Caco-2 (cell line): ENCODE results near the gene CLASRP. TPM values are rescaled to one million over a fixed set of nuclear protein-coding genes. Genes with fewer than 3 reads are reported as not detected.

Experiments
- BruUV-seq: library from RNA; stranded (reverse); fragments of 400-500 nt; replicated peaks from 2 replicates; lab custom pipeline; 2021; lab: Mats Ljungman, UMichigan
- CTCF ChIA-PET: fragments of 300-600 bp; sonication (Branson Sonifier 250); formaldehyde crosslinking; loops from one replicate; lab custom pipeline; 2022; ENCODE audit warnings: antibody characterized with exemption; lab: Charles Lee
- POLR2A ChIA-PET: fragments of 300-600 bp; sonication (Branson Sonifier 250); formaldehyde crosslinking; loops from one replicate; lab custom pipeline; 2022; ENCODE audit warnings: antibody characterized with exemption; lab: Charles Lee
- DNase-seq, 2 experiments: peaks; one replicate each; pipeline versions ENCODE4 v3.0.0 to v3.0.0-alpha.2; 2020 to 2022
- H3K27me3 ChIP-seq: replicated peaks from 2 replicates; pipeline ENCODE4 v1.6.0; 2011; ENCODE audit warnings: low read length; ENCODE audit not compliant: control insufficient read depth, insufficient read depth
- H3K36me3 ChIP-seq: 2 replicates; pipeline ENCODE4 v1.5.1; 2011; ENCODE audit warnings: low read length; ENCODE audit not compliant: control insufficient read depth, insufficient read depth
- H3K4me1 ChIP-seq: fragments of 250-450 bp; sonication (Bioruptor Pico); 2 replicates; pipeline ENCODE4 v1.5.1; 2020; ENCODE audit warnings: mild to moderate bottlenecking
- H3K4me3 ChIP-seq: 2 replicates; pipeline ENCODE4 v1.5.1; 2011; ENCODE audit warnings: low read depth, mild to moderate bottlenecking, control low read depth, low read length
- H3K9me3 ChIP-seq: fragments of 250-450 bp; sonication (Bioruptor Pico); 2 replicates; pipeline ENCODE4 v1.5.1; 2020; ENCODE audit warnings: mild to moderate bottlenecking, moderate library complexity
- H3K27ac Mint-ChIP-seq: one replicate; pipeline ENCODE4 v1.8.0; 2022; ENCODE audit warnings: mixed read lengths; ENCODE audit not compliant: unreplicated experiment
- H3K27me3 Mint-ChIP-seq: one replicate; pipeline ENCODE4 v1.8.0; 2022; ENCODE audit warnings: mixed read lengths; ENCODE audit not compliant: insufficient read depth, unreplicated experiment
- H3K36me3 Mint-ChIP-seq: one replicate; pipeline ENCODE4 v1.8.0; 2022; ENCODE audit warnings: mild to moderate bottlenecking, mixed read lengths; ENCODE audit not compliant: insufficient read depth, unreplicated experiment
- H3K4me1 Mint-ChIP-seq: one replicate; pipeline ENCODE4 v1.8.0; 2022; ENCODE audit warnings: low read depth, mixed read lengths; ENCODE audit not compliant: unreplicated experiment
- H3K4me3 Mint-ChIP-seq: one replicate; pipeline ENCODE4 v1.8.0; 2022; ENCODE audit warnings: mild to moderate bottlenecking, moderate library complexity, mixed read lengths; ENCODE audit not compliant: unreplicated experiment
- H3K9me3 Mint-ChIP-seq: one replicate; pipeline ENCODE4 v1.8.0; 2022; ENCODE audit warnings: mixed read lengths; ENCODE audit not compliant: unreplicated experiment
- intact Hi-C: fragments of 100-400 bp; cut with micrococcal nuclease; formaldehyde crosslinking; loops from one replicate; pipeline ENCODE4 v1.10.0; 2022; ENCODE audit not compliant: unreplicated experiment
- total RNA-seq: library from RNA; stranded (reverse); gene quantifications from 2 replicates; pipeline ENCODE4 v1.2.3, GENCODE V29; 2022
- TF ChIP-seq, protein P1 (sequence below), 2 experiments: fragments of 200-600 bp in 1 of 2; IDR thresholded peaks; 1 replicate in 1 of 2; 2 replicates in 1 of 2; pipeline versions ENCODE4 v1.5.1 to v1.8.0; 2011 to 2022; ENCODE audit warnings: antibody characterized with exemption in 1 of 2, control low read depth in 1 of 2, inconsistent platforms in 1 of 2, low read depth in 1 of 2, low read length in 1 of 2, mild to moderate bottlenecking in 1 of 2, moderate library complexity in 1 of 2; ENCODE audit not compliant: insufficient read depth in 1 of 2, severe bottlenecking in 1 of 2, unreplicated experiment in 1 of 2

Gene CLASRP
- total RNA-seq, 1 experiment from 2014 or later, result 104 TPM

DNA sequence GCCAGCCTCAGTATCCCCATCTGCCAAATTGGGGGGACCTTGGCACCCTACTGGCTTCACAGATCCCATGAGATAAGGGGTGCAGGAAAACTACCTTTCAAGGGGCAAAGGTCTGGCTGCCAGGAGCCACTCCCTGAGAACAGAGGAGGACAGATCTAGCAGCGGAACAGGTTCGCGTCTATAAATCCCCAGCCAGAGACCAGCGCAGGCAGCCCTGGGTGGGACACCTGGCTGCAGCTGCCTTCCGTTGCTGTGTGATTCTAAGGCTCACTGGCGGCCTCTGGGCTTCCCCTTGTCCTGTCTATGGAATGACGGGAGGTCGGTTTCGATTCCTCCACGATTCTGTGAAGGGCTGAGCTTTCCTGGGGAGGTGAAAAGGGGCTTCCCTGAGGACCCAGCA, 30.3 kb upstream of the CLASRP start:
- TF ChIP-seq, protein P1, sequence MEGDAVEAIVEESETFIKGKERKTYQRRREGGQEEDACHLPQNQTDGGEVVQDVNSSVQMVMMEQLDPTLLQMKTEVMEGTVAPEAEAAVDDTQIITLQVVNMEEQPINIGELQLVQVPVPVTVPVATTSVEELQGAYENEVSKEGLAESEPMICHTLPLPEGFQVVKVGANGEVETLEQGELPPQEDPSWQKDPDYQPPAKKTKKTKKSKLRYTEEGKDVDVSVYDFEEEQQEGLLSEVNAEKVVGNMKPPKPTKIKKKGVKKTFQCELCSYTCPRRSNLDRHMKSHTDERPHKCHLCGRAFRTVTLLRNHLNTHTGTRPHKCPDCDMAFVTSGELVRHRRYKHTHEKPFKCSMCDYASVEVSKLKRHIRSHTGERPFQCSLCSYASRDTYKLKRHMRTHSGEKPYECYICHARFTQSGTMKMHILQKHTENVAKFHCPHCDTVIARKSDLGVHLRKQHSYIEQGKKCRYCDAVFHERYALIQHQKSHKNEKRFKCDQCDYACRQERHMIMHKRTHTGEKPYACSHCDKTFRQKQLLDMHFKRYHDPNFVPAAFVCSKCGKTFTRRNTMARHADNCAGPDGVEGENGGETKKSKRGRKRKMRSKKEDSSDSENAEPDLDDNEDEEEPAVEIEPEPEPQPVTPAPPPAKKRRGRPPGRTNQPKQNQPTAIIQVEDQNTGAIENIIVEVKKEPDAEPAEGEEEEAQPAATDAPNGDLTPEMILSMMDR (IDR thresholded peaks at IDR 0.05; ENCODE audit: insufficient read depth in 1 of 2, low read depth in 1 of 2, low read length in 1 of 2, severe bottlenecking in 1 of 2, unreplicated experiment in 1 of 2), result peak in 1 of 2 experiments; percentile 26
- intact Hi-C loops, result loop anchor here (10.0 kb wide), 1 partner anchor 104 kb away; the partner anchor contains the start of gene APOE
- Histone ChIP-seq H3K27me3 (no peaks in the 10 kb centered on the region), H3K4me3 (no peak overlapping the region), H3K9me3 (no peaks in the 10 kb centered on the region), H3K4me1 (peaks cover 9% of the 10 kb centered on the region), H3K36me3 (no peaks in the 10 kb centered on the region)
- Mint-ChIP-seq H3K27me3 (no peaks in the 10 kb centered on the region), H3K27ac (peak overlapping the region; percentile 62), H3K4me3 (peak overlapping the region; percentile 2), H3K9me3 (no peaks in the 10 kb centered on the region), H3K36me3 (peaks cover 13% of the 10 kb centered on the region), H3K4me1 (peaks cover 9% of the 10 kb centered on the region)
- BruUV-seq, result no TSS peak
- POLR2A ChIA-PET, result interaction anchor here (0.6 kb wide), 1 partner anchor 1821 kb away, joined by 9 read pairs; no protein-coding TSS in a partner anchor
- peak; percentile 75 to 83 for DNase-seq
- CTCF ChIA-PET, result interaction anchor here (0.6 to 1.0 kb wide), 3 partner anchors 17 to 95 kb away, joined by 3 to 4 read pairs (median 3); no protein-coding TSS in a partner anchor

GRCh38 chr19:45009625-45010255, 29.1 kb upstream of the CLASRP start:
- Histone ChIP-seq H3K9me3 (no peaks in the 10 kb centered on the region), H3K36me3 (no peaks in the 10 kb centered on the region), H3K27me3 (no peaks in the 10 kb centered on the region), H3K4me3 (no peak overlapping the region), H3K4me1 (peaks cover 9% of the 10 kb centered on the region)
- Mint-ChIP-seq H3K4me1 (peaks cover 9% of the 10 kb centered on the region), H3K9me3 (no peaks in the 10 kb centered on the region), H3K4me3 (no peak overlapping the region), H3K27me3 (no peaks in the 10 kb centered on the region), H3K27ac (no peak overlapping the region), H3K36me3 (peaks cover 13% of the 10 kb centered on the region)
- intact Hi-C loops, result loop anchor here (10.0 kb wide), 1 partner anchor 105 kb away; the partner anchor contains the start of gene APOE
- BruUV-seq, result no TSS peak
- ChIA-PET CTCF (interaction anchor here (0.6 kb wide), 1 partner anchor 68 kb away, joined by 5 read pairs; no protein-coding TSS in a partner anchor), POLR2A (no interaction called here)
- TF ChIP-seq, protein P1 (IDR thresholded peaks at IDR 0.05; ENCODE audit: insufficient read depth in 1 of 2, low read depth in 1 of 2, low read length in 1 of 2, severe bottlenecking in 1 of 2, unreplicated experiment in 1 of 2), result no peak
- DNase-seq, result no peak

GRCh38 chr19:45010306-45010705, 28.5 kb upstream of the CLASRP start:
- Histone ChIP-seq H3K27me3 (no peaks in the 10 kb centered on the region), H3K4me1 (peaks cover 9% of the 10 kb centered on the region), H3K36me3 (no peaks in the 10 kb centered on the region), H3K9me3 (no peaks in the 10 kb centered on the region), H3K4me3 (no peak overlapping the region)
- no peak overlapping the region for H3K4me3 Mint-ChIP-seq
- H3K36me3 Mint-ChIP-seq, result peaks cover 13% of the 10 kb centered on the region
- DNase-seq, result no peak
- no peaks in the 10 kb centered on the region for H3K9me3 Mint-ChIP-seq
- POLR2A ChIA-PET, result no interaction called here
- intact Hi-C loops, result no loop called here
- H3K27ac Mint-ChIP-seq, result no peak overlapping the region
- peaks cover 9% of the 10 kb centered on the region for H3K4me1 Mint-ChIP-seq
- CTCF ChIA-PET, result interaction anchor here (0.6 kb wide), 1 partner anchor 69 kb away, joined by 5 read pairs; no protein-coding TSS in a partner anchor
- H3K27me3 Mint-ChIP-seq, result no peaks in the 10 kb centered on the region
- TF ChIP-seq, protein P1 (IDR thresholded peaks at IDR 0.05; ENCODE audit: insufficient read depth in 1 of 2, low read depth in 1 of 2, low read length in 1 of 2, severe bottlenecking in 1 of 2, unreplicated experiment in 1 of 2), result no peak
- BruUV-seq, result no TSS peak
